GM20431 (cell line): Measurements from ENCODE around the gene NAPG.
"Not testable (repeated sequence)": the region's sequence is repeated elsewhere in the genome, so short reads cannot be mapped to it uniquely, and the experiment has no call there.

Source experiments
- in situ Hi-C: fragments of 300-500 bp; cut with MseI, MboI; formaldehyde crosslinking; loops from one replicate; pipeline ENCODE4 v1.15.0; 2020; ENCODE audit warnings: low sequenced_read_pairs; ENCODE audit not compliant: unreplicated experiment

Gene NAPG

DNA sequence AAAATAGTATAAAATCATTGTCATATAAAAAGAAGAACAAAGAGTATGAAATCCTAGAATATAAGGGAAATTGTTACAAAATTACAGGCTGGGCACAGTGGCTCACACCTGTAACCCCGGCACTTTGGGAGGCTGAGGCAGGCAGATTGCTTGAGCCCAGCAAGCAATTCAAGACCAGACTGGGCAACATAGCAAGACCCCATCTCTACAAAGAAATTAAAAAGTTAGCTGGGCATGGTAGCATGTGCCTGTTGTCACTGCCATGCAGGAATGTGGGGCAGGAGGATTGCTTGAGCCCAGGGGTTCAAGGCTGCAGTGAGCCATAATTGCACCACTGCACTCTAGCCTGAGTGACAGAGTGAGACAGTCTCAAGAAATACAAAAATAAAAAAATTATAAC is 44.8 kb downstream of the NAPG start:
- in situ Hi-C loops, result loop anchor here (25.0 kb wide), 1 partner anchor 592 kb away; no protein-coding TSS in a partner anchor

GRCh38 chr18:10571537-10571936 is 45.7 kb downstream of the NAPG start:
- in situ Hi-C loops, result loop anchor here (25.0 kb wide), 1 partner anchor 591 kb away; no protein-coding TSS in a partner anchor

- in situ Hi-C loops, result loop anchor here (25.0 kb wide), 1 partner anchor 589 kb away; no protein-coding TSS in a partner anchor
These were observed 47.4 kb downstream of the NAPG start for GRCh38 chr18:10573261-10573660.

DNA sequence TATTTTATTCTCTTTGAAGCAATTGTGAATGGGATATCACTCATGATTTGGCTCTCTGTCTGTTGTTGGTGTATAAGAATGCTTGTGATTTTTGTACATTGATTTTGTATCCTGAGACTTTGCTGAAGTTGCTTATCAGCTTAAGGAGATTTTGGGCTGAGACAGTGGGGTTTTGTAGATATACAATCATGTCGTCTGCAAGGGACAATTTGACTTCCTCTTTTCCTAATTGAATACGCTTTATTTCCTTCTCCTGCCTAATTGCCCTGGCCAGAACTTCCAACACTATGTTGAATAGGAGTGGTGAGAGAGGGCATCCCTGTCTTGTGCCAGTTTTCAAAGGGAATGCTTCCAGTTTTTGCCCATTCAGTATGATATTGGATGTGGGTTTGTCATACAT is 48.6 kb downstream of the NAPG start:
- in situ Hi-C loops, result loop anchor here (25.0 kb wide), 1 partner anchor 588 kb away; no protein-coding TSS in a partner anchor

DNA sequence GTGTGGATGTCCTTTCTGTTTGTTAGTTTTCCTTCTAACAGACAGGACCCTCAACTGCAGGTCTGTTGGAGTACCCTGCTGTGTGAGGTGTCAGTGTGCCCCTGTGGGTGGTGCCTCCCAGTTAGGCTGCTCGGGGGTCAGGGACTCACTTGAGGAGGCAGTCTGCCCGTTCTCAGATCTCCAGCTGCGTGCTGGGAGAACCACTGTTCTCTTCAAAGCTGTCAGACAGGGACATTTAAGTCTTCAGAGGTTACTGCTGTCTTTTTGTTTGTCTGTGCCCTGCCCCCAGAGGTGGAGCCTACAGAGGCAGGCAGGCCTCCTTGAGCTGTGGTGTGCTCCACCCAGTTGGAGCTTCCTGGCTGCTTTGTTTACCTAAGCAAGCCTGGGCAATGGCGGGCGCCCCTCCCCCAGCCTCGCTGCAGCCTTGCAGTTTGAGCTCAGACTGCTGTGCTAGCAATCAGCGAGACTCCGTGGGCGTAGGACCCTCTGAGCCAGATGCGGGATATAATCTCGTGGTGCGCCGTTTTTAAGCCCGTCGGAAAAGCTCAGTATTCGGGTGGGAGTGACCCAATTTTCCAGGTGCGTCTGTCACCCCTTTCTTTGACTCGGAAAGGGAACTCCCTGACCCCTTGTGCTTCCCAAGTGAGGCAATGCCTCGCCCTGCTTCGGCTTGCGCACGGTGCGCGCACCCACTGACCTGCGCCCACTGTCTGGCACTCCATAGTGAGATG is 52.2 kb downstream of the NAPG start:
- in situ Hi-C loops, result not testable (repeated sequence)

DNA sequence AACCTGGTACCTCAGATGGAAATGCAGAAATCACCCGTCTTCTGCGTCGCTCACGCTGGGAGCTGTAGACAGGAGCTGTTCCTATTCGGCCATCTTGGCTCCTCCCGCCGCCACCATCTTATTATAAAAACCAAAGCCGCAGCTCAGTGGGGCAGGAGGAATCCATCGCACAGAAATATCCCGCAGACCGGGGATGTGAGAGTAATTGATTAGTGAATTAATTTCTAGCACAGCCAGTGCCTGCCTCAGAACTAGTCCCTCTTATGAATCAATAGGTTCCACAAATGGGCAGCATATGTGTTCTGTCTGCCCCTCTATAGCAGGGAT is 52.7 kb downstream of the NAPG start:
- in situ Hi-C loops, result not testable (repeated sequence)

GRCh38 chr18:10579079-10579867 is 53.4 kb downstream of the NAPG start:
- in situ Hi-C loops, result no loop called here

- in situ Hi-C loops, result no loop called here
These were observed 54.4 kb downstream of the NAPG start for GRCh38 chr18:10580215-10580614.

- in situ Hi-C loops, result no loop called here
These were observed 59.4 kb downstream of the NAPG start for GRCh38 chr18:10585260-10585659.

DNA sequence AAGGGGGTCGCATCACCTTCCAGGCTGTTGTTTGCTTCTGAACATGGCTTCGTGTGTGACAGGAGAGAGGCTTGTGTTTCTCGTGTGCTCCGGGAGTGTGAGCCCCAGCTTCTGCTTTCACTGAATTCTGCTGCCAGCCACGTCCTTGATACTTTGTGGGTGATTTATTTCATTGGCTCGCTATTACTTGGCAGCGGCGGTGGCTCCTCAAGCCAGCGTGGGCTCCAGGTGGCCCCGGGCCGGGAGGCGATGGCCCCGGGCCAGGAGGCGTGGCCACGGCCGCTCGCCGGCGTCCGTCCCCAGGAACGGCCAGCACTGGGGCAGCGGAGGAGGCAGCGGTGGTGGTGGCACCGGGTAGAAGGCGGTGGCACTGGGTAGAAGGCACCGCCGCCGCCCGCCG is 63.1 kb downstream of the NAPG start:
- in situ Hi-C loops, result no loop called here

GRCh38 chr18:10590412-10590811 is 64.6 kb downstream of the NAPG start:
- in situ Hi-C loops, result no loop called here

- in situ Hi-C loops, result no loop called here
These were observed 66.1 kb downstream of the NAPG start for GRCh38 chr18:10591896-10592295.

GRCh38 chr18:10593366-10594022 is 67.7 kb downstream of the NAPG start:
- in situ Hi-C loops, result not testable (repeated sequence)

GRCh38 chr18:10595917-10596316 is 70.1 kb downstream of the NAPG start:
- in situ Hi-C loops, result not testable (repeated sequence)

DNA sequence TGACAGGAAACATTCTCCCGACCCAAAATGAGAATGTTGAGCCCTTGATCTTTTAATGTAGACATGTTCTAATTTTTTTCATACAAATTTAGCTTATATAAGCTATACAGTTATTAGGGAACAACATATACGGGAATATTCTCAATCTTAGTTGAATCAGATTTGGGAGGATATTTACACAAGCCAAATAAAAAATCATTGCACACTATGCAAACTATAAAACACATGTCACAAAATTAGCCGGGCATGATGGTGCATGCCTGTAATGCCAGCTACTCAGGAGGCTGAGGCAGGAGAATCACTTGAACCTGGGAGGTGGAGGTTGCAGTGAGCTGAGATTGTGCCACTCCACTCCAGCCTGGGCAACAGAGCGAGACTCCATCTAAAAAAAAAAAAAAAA is 71.9 kb downstream of the NAPG start:
- in situ Hi-C loops, result not testable (repeated sequence)

DNA sequence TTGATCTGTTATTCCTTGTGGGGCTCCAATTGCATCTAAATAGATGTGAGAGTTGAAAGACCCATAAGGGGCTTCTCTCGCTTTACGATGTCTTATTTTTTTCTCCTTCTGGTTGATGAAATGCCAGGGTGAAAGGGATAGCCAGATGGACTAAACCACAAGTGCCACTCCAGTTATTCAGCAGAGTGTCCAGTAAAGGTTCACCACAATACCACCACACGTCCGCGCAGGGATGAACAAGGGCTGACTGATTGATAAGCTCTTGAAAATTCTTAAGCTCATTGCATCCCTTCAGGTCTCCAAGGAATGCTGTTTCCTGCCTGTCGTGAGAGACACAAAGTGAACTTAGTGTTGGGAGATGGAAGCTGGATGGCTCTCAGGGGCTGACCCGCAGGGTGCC is 74.9 kb downstream of the NAPG start:
- in situ Hi-C loops, result loop anchor here (25.0 kb wide), 1 partner anchor 1637 kb away; no protein-coding TSS in a partner anchor
